Glomerular visceral epithelial cell (primary cell): ENCODE results near the gene FBXL5.
A peak's percentile ranks its signal among the peaks of the same experiment; 100 is the strongest.
"Not testable (repeated sequence)": the region's sequence is repeated elsewhere in the genome, so short reads cannot be mapped to it uniquely, and the experiment has no call there.

Experiments used
- DNase-seq: peaks from one replicate; pipeline ENCODE4 v3.0.0-alpha.2; 2016; ENCODE audit errors: extremely low spot score

The FBXL5 gene

GRCh38 chr4:15652191-15652590 is 3.0 kb downstream of the FBXL5 start:
- no peak for DNase-seq

DNA sequence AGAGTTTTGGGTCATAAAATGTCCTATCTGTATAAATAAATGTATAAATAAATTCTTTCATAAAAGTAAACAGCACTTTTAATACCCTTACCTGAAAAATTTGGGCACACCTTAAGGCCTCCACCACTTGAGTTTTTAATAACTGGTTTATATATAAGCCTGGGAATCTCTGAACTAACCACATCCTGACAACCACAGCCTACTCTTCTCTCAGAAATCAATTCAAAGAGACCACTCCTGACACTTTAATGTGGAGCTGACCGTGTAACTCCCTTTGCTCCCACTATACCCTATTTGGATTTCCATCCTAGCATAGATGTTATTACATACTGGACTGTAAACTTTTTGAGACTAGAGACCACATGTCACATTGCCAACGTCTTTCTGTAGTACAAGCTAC is 3.5 kb downstream of the FBXL5 start:
- DNase-seq: peak; percentile 35

DNA sequence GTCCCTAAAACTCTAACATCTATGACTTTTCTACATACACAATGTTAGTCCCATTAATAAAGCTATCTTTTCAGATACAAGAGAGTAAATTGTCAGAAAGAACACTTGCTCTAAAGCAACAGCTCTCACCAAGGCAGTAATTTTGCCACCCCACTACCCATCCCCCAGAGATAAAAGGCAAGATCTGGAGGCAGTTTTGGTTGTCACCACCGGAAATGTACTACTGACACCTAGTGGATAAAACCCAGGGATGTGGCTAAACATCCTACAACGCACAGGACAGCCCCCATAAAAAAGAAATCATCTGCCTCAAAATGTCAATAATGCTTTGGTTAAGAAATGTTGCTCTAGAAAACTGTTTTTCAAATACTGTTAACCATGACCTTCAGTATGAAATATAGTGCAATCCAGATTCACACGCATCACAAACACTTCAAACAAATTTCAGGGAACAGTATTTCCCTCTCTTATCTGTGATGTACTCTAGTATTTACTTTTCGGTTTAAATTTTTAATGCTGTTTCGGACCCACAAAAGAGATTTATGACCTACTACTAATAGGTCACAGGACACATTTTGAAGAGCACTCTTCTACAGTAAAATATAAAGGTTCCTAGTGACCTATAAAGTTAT is 5.1 kb downstream of the FBXL5 start:
- peak; percentile 63 for DNase-seq

DNA sequence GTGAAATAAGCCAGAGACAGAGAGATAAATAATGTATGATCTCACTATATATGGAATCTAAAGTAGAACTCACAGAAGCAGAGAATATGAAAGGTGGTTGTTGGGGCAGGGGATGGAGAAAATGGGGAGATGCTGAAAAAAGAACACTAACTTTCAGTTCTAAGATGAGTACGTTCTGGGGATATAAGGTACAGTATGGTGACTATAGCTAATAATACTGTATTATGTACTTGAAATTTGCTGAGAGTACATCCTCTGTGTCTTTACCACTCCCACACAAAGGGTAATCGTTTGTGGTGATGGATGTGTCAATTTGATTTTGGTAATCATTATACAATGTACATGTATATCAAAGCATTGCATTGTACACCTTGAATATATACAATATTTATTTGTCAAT is 6.6 kb downstream of the FBXL5 start:
- no peak for DNase-seq

- DNase-seq: no peak
Observed at GRCh38 chr4:15638418-15638817, 16.7 kb downstream of the FBXL5 start.

- DNase-seq: no peak
Observed at GRCh38 chr4:15636818-15637217, 18.3 kb downstream of the FBXL5 start.

GRCh38 chr4:15617407-15617806 is 37.8 kb downstream of the FBXL5 start:
- not testable (repeated sequence) for DNase-seq

GRCh38 chr4:15614891-15615290 is 40.3 kb downstream of the FBXL5 start:
- not testable (repeated sequence) for DNase-seq

GRCh38 chr4:15612136-15612535 is 43.0 kb downstream of the FBXL5 start:
- no peak for DNase-seq

DNA sequence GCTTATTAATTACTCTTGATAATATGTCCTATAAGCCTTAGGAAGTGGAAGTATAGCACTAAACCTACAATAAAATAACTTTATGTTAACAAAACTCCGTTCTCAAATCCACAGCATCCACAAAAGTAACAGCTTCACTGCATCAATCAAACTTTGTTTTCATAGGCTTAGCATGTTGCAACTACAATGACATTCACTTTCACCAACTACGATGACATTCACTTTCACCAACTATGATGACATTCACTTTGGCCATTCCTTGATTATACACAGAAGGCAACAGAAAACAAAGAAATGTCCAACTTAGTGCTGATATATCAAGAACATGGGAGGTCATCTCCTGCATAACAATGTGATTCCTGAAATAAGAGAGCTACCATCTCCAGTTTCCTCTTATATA is 44.3 kb downstream of the FBXL5 start:
- no peak for DNase-seq

GRCh38 chr4:15605537-15605936 is 49.6 kb downstream of the FBXL5 start:
- DNase-seq: no peak

GRCh38 chr4:15601862-15602261 is 53.3 kb downstream of the FBXL5 start:
- DNase-seq: no peak

GRCh38 chr4:15600176-15600575 is 55.0 kb downstream of the FBXL5 start:
- no peak for DNase-seq

DNA sequence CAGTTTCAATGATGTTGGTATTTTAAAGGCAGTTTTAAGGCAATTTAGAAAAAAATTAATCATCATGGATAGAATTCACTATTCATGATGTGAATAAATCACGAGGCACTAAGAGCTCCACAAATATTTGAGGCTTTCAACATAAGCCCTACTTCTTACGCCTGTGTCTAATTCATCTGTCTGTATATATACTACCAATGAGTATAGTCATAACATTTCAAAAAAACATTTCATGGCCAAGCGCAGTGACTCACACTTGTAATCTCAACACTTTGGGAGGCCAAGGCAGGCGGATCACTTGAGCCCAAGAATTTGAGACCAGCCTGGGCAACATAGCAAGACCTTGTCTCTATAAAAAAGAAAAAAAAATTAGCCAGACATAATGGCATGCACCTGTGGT is 56.5 kb downstream of the FBXL5 start:
- no peak for DNase-seq

DNA sequence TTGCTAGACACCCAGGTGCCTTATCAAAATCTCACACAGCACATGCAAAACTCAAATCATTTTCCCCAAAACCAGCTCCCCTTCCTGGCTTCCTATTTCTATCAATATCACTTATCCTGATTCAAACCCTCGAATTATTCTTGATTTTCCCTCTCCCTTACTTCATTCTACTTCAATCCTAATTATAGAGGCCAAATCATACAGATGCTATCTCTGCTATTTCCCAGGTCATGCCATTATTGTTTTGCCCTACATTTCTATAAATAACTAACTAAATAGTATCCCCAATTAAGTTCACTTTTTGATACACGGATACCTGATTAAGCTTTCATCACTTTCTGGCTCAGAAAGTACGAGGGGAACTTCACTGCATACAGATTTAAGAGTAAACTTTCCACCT is 62.4 kb downstream of the FBXL5 start:
- DNase-seq: no peak

- DNase-seq: no peak
Observed at GRCh38 chr4:15587649-15588048, 67.5 kb downstream of the FBXL5 start.

GRCh38 chr4:15586066-15586465 is 69.1 kb downstream of the FBXL5 start:
- DNase-seq: no peak

GRCh38 chr4:15585331-15585730 is 69.8 kb downstream of the FBXL5 start:
- no peak for DNase-seq

DNA sequence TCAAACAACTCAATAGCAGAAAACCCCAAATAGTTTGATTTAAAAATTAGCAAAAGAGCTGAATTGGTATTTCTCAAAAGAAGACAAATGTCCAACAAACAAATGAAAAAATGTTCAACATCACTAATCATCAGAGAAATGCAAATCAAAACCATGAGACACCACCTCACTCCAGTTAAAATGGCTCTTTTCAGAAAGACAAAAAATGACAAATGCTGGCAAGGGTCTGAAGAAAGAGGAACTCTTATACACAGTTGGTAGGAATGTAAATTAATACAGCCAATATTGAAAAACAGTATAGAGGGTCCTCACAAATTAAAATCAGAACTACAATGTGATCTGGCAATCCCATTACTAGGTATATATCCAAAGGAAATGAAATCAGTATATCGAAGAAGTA is 70.4 kb downstream of the FBXL5 start:
- no peak for DNase-seq

- no peak for DNase-seq
Observed at GRCh38 chr4:15577508-15577907, 77.6 kb downstream of the FBXL5 start.

- DNase-seq: no peak
Observed at GRCh38 chr4:15575966-15576365, 79.2 kb downstream of the FBXL5 start.

- no peak for DNase-seq
Observed at GRCh38 chr4:15569746-15570145, 85.4 kb downstream of the FBXL5 start.

- DNase-seq: no peak
Observed at GRCh38 chr4:15568821-15569220, 86.3 kb downstream of the FBXL5 start.

DNA sequence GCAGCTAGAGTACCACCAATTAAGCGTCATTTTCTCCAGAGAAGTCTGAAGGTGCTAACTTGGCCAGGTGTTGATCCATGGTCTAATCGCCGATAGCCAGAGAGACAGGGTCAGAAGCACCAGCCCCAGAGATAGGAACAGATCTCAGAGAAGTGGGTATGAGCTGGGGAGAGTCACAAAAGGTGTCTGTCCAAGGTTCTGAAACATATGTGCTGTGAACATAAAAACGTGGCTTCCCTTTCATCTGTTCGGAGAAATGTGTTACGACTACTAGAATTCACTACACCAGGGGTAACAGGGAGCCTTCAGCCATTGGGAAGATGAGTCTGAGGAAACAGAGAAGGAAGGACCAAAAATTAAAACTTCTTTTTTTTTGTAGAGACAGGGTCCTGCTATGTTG is 91.3 kb downstream of the FBXL5 start:
- no peak for DNase-seq
